WTC11 (cell line): ENCODE results near the gene SLA2. TPM values are rescaled to one million over a fixed set of nuclear protein-coding genes. Genes with fewer than 3 reads are reported as not detected.
A peak's percentile ranks its signal among the peaks of the same experiment; 100 is the strongest.

Experiments used
- ATAC-seq: fragments of 200-7000 bp; cut with Tn5 transposase; 2 replicates; pipeline ENCODE4 v1.10.0; 2021; ENCODE audit warnings: mild to moderate bottlenecking, moderate library complexity
- CTCF ChIA-PET: fragments of 300-600 bp; sonication (Branson Sonifier 250); formaldehyde crosslinking; loops from one replicate; lab custom pipeline; 2021; ENCODE audit warnings: antibody characterized with exemption; lab: Charles Lee
- POLR2A ChIA-PET: fragments of 350-600 bp; sonication (Branson Sonifier 250); formaldehyde crosslinking; loops from one replicate; lab custom pipeline; 2021; ENCODE audit warnings: antibody characterized with exemption; lab: Charles Lee
- DNase-seq: peaks from one replicate; pipeline ENCODE4 v3.0.0; 2021; ENCODE audit warnings: low spot score
- H3K27ac Mint-ChIP-seq: 2 replicates; pipeline ENCODE4 v1.8.0; 2021; ENCODE audit warnings: mixed read lengths
- H3K27me3 Mint-ChIP-seq: 2 replicates; pipeline ENCODE4 v1.8.0; 2021; ENCODE audit warnings: low read depth, mild to moderate bottlenecking, moderate library complexity, mixed read lengths
- H3K36me3 Mint-ChIP-seq: 2 replicates; pipeline ENCODE4 v1.8.0; 2021; ENCODE audit warnings: mixed read lengths
- H3K4me1 Mint-ChIP-seq: 2 replicates; pipeline ENCODE4 v1.8.0; 2022; ENCODE audit warnings: mixed read lengths
- H3K4me3 Mint-ChIP-seq: 2 replicates; pipeline ENCODE4 v1.8.0; 2021; ENCODE audit warnings: mild to moderate bottlenecking, moderate library complexity, mixed read lengths
- H3K9me3 Mint-ChIP-seq: 2 replicates; pipeline ENCODE4 v1.8.0; 2021; ENCODE audit warnings: mixed read lengths
- CREM ChIP-seq: sonication (generic); formaldehyde crosslinking; IDR thresholded peaks from 2 replicates; pipeline ENCODE4 v1.8.1; 2022; ENCODE audit warnings: mild to moderate bottlenecking, missing genetic modification reagents, moderate library complexity
- FOXJ3 ChIP-seq: sonication (generic); formaldehyde crosslinking; IDR thresholded peaks from 2 replicates; pipeline ENCODE4 v1.9.0; 2021; ENCODE audit warnings: missing genetic modification reagents, mild to moderate bottlenecking, borderline replicate concordance
- FOXP1 ChIP-seq: sonication (generic); formaldehyde crosslinking; IDR thresholded peaks from 2 replicates; pipeline ENCODE4 v1.8.0; 2022; ENCODE audit warnings: missing genetic modification reagents, mild to moderate bottlenecking, moderate library complexity, borderline replicate concordance
- FOXP4 ChIP-seq: sonication (generic); formaldehyde crosslinking; IDR thresholded peaks from 2 replicates; pipeline ENCODE4 v1.8.0; 2022; ENCODE audit warnings: mild to moderate bottlenecking, missing genetic modification reagents
- GTF2I ChIP-seq: fragments of 250-450 bp; sonication (Bioruptor Pico); conservative IDR thresholded peaks from 2 replicates; pipeline ENCODE4 v1.4.0; 2021; ENCODE audit warnings: mild to moderate bottlenecking
- JAZF1 ChIP-seq: fragments of 250-450 bp; sonication (Bioruptor Pico); IDR thresholded peaks from 2 replicates; pipeline ENCODE4 v1.9.0; 2021; ENCODE audit warnings: moderate library complexity, mild to moderate bottlenecking, inconsistent platforms
- JUN ChIP-seq: sonication (generic); formaldehyde crosslinking; IDR thresholded peaks from 2 replicates; pipeline ENCODE4 v1.8.0; 2023; ENCODE audit warnings: mild to moderate bottlenecking, missing genetic modification reagents
- NFATC4 ChIP-seq: fragments of 250-450 bp; sonication (Bioruptor Pico); IDR thresholded peaks from 2 replicates; pipeline ENCODE4 v1.9.0; 2021; ENCODE audit warnings: mild to moderate bottlenecking
- NFE2L1 ChIP-seq: sonication (generic); formaldehyde crosslinking; IDR thresholded peaks from 2 replicates; pipeline ENCODE4 v1.8.1; 2023; ENCODE audit warnings: missing genetic modification reagents
- OVOL2 ChIP-seq: fragments of 250-450 bp; sonication (Bioruptor Pico); IDR thresholded peaks from 2 replicates; pipeline ENCODE4 v1.9.0; 2021; ENCODE audit warnings: mild to moderate bottlenecking, borderline replicate concordance
- RELA ChIP-seq: sonication (generic); formaldehyde crosslinking; IDR thresholded peaks from 2 replicates; pipeline ENCODE4 v1.8.1; 2022; ENCODE audit warnings: missing genetic modification reagents, mild to moderate bottlenecking, borderline replicate concordance
- SOX15 ChIP-seq: fragments of 250-450 bp; sonication (Bioruptor Pico); IDR thresholded peaks from 2 replicates; pipeline ENCODE4 v1.9.0; 2021; ENCODE audit warnings: mild to moderate bottlenecking
- TEAD1 ChIP-seq: sonication (generic); formaldehyde crosslinking; IDR thresholded peaks from 2 replicates; pipeline ENCODE4 v1.8.0; 2022; ENCODE audit warnings: mild to moderate bottlenecking, missing genetic modification reagents
- ZNF263 ChIP-seq: sonication (generic); formaldehyde crosslinking; IDR thresholded peaks from 2 replicates; pipeline ENCODE4 v1.8.1; 2022; ENCODE audit warnings: low read depth, mild to moderate bottlenecking, moderate library complexity, missing genetic modification reagents
- ZNF281 ChIP-seq: sonication (generic); formaldehyde crosslinking; IDR thresholded peaks from 2 replicates; pipeline ENCODE4 v1.8.0; 2023; ENCODE audit warnings: mild to moderate bottlenecking, missing genetic modification reagents
- ZNF317 ChIP-seq: sonication (generic); formaldehyde crosslinking; IDR thresholded peaks from 2 replicates; pipeline ENCODE4 v1.8.1; 2023; ENCODE audit warnings: low read depth, mild to moderate bottlenecking, moderate library complexity, missing genetic modification reagents, borderline replicate concordance
- ZNF416 ChIP-seq: fragments of 250-450 bp; sonication (Bioruptor Pico); IDR thresholded peaks from 2 replicates; pipeline ENCODE4 v1.9.0; 2021; ENCODE audit warnings: mild to moderate bottlenecking, inconsistent platforms
- ZNF532 ChIP-seq: fragments of 250-450 bp; sonication (Bioruptor Pico); IDR thresholded peaks from 2 replicates; pipeline ENCODE4 v1.9.0; 2021; ENCODE audit warnings: mild to moderate bottlenecking, borderline replicate concordance
- total RNA-seq: library from RNA; stranded (reverse); gene quantifications from 3 replicates; pipeline ENCODE4 v1.2.3, GENCODE V29; 2021
- TF ChIP-seq, protein P1 (sequence below): sonication (generic); formaldehyde crosslinking; IDR thresholded peaks from 2 replicates; pipeline ENCODE4 v1.8.1; 2022; ENCODE audit warnings: mild to moderate bottlenecking, missing genetic modification reagents, moderate library complexity, borderline replicate concordance
- TF ChIP-seq, protein P2 (sequence below): sonication (generic); formaldehyde crosslinking; IDR thresholded peaks from 2 replicates; pipeline ENCODE4 v1.8.1; 2023; ENCODE audit warnings: mild to moderate bottlenecking, missing genetic modification reagents, moderate library complexity

Gene SLA2
- total RNA-seq, 1 experiment from 2014 or later: 0.17 TPM

DNA sequence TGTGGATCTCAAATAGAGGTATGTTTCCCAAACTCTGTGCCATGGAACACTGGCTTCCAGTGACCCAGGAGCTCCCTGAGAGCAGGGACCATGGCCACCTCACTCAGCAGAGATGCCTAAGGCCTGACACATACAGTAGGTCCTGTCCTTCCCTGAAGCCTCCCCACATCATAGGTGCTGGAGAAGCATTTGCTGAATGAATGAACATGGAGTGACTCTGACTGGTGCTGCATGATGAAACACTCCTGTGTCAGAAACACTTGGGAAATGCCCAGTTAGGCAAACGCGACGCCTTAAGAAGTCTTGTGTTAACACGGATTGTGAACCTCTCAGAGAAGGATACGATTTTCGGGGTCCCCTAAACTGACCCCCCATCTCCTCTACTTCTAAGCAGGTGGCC is 14.3 kb downstream of the SLA2 start (continued):
- TF ChIP-seq ZNF281 (no peak), GTF2I (CRISPR knock-in tag) (no peak), ZNF416 (no peak)

DNA sequence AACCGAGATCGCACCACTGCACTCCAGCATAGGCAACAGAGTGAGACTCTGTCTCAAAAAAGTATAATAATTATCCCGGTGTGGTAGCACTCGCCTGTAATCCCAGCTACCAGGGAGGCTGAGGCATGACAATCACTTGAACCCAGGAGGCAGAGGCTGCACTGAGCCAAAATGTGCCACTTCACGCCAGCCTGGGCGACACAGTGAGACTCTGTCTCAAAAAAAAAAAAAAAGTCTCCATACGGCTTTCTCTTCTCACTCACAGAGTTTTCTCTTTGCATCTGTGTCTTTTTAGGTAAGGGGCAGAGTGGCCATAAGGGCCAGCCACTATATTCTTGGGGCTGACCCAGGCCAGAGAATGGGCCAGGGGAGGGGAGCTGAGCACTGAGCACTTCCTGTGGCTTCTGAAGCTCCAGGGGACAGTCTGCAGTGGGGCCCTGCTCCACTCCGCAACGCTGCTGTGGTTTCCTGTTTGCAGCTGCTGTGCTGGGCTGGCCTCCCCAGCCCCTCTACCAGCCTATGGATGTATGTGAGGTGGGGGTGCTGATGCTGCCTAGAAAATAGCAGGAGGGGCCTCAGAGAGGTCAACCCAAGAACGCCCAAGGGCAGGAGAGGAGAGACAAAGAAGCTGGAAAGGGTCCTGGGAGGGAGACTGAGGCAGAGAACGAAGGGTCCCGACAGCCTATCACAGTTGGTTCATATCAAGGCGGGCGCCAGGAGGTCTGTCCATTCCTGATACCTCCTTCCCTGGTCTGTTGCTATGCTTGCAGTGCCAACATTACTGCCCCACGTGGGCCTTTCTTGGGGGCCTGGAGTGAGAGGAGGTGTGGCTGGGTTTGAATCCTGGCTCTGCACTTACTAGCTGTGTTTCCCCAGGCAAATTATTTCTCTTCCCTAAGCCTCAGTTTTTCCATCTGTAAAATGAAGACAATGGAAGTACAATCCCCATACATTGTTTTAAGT is 16.0 kb downstream of the SLA2 start:
- ChIA-PET POLR2A (no interaction called here), CTCF (interaction anchor here (0.8 to 1.5 kb wide), 2 partner anchors 15 to 17 kb away, joined by 3 to 7 read pairs; no protein-coding TSS in a partner anchor)
- H3K4me1 Mint-ChIP-seq: 0 out of 2 replicates have a peak, but pooled peaks cover 3% of the 10 kb centered on the region
- no peak for TF ChIP-seq JUN
- TF ChIP-seq SOX15: no peak
- TF ChIP-seq JAZF1 (CRISPR knock-in tag): no peak
- no peak for TF ChIP-seq OVOL2
- TF ChIP-seq TEAD1: no peak
- TF ChIP-seq NFE2L1 (CRISPR knock-in tag): no peak
- no peak for TF ChIP-seq FOXP1
- TF ChIP-seq FOXJ3 (CRISPR knock-in tag): no peak
- no peak for TF ChIP-seq NFATC4 (CRISPR knock-in tag)
- no peak for TF ChIP-seq FOXP4 (CRISPR knock-in tag)
- TF ChIP-seq ZNF317: no peak
- TF ChIP-seq ZNF263: no peak
- no peak for TF ChIP-seq CREM (CRISPR knock-in tag)
- no peak for TF ChIP-seq RELA (CRISPR knock-in tag)
- TF ChIP-seq, protein P1, sequence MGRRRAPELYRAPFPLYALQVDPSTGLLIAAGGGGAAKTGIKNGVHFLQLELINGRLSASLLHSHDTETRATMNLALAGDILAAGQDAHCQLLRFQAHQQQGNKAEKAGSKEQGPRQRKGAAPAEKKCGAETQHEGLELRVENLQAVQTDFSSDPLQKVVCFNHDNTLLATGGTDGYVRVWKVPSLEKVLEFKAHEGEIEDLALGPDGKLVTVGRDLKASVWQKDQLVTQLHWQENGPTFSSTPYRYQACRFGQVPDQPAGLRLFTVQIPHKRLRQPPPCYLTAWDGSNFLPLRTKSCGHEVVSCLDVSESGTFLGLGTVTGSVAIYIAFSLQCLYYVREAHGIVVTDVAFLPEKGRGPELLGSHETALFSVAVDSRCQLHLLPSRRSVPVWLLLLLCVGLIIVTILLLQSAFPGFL (CRISPR knock-in tag): no peak
- TF ChIP-seq, protein P2, sequence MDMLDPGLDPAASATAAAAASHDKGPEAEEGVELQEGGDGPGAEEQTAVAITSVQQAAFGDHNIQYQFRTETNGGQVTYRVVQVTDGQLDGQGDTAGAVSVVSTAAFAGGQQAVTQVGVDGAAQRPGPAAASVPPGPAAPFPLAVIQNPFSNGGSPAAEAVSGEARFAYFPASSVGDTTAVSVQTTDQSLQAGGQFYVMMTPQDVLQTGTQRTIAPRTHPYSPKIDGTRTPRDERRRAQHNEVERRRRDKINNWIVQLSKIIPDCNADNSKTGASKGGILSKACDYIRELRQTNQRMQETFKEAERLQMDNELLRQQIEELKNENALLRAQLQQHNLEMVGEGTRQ (CRISPR knock-in tag): no peak
- no peak for TF ChIP-seq ZNF532 (CRISPR knock-in tag)
- no peaks in the 10 kb centered on the region for H3K9me3 Mint-ChIP-seq
- H3K27me3 Mint-ChIP-seq: no peaks in the 10 kb centered on the region
- no peak overlapping the region for H3K27ac Mint-ChIP-seq
- H3K36me3 Mint-ChIP-seq: no peaks in the 10 kb centered on the region
- ATAC-seq (peak; percentile 15; the same call in 1 of the 2 replicates), DNase-seq (no peak)
- no peak overlapping the region for H3K4me3 Mint-ChIP-seq
